HL-60 (cell line): ENCODE results near the gene ANKRD11.

Source experiments
- GABPA ChIP-seq: IDR thresholded peaks from 2 replicates; pipeline ENCODE4 v1.6.1; 2012; ENCODE audit warnings: low read depth
- POLR2AphosphoS5 ChIP-seq: IDR thresholded peaks from 2 replicates; pipeline ENCODE4 v1.6.1; 2012; ENCODE audit warnings: low read depth
- TF ChIP-seq, protein P1 (sequence below): IDR thresholded peaks from one replicate; pipeline ENCODE4 v1.5.1; 2011; ENCODE audit warnings: low read length, control low read depth, inconsistent platforms; ENCODE audit not compliant: insufficient read depth
- TF ChIP-seq, protein P2 (sequence below): IDR thresholded peaks from 2 replicates; pipeline ENCODE4 v1.6.1; 2012; ENCODE audit warnings: low read depth; ENCODE audit not compliant: insufficient replicate concordance

DNA sequence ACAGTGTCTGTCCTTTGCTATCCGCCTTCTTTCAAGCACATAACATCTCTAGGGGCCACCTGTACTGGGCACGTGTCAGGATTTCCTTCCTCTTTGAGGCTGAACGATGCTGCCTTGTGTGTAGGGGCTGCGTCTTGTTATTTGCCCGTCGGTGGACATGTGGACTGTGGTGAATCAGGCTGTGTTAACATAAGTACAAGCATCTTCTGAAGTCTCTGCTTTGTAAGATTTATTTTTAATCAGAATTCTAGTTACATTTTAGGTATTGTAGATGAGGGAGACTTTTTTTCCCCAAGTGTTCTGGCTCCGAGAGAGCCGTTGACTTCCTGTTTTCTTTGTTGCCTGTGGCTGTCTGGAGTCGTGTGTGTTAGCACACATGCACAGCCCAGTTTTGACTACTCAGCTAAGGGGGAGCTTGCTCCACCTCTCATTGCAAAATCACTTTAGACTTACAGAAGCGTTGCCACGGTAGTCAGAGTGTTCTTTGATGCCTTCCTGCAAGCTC, 43.9 kb upstream of the ANKRD11 start:
- peak; percentile 50; the same call in 1 of the 2 replicates for TF ChIP-seq POLR2AphosphoS5
- TF ChIP-seq, protein P1, sequence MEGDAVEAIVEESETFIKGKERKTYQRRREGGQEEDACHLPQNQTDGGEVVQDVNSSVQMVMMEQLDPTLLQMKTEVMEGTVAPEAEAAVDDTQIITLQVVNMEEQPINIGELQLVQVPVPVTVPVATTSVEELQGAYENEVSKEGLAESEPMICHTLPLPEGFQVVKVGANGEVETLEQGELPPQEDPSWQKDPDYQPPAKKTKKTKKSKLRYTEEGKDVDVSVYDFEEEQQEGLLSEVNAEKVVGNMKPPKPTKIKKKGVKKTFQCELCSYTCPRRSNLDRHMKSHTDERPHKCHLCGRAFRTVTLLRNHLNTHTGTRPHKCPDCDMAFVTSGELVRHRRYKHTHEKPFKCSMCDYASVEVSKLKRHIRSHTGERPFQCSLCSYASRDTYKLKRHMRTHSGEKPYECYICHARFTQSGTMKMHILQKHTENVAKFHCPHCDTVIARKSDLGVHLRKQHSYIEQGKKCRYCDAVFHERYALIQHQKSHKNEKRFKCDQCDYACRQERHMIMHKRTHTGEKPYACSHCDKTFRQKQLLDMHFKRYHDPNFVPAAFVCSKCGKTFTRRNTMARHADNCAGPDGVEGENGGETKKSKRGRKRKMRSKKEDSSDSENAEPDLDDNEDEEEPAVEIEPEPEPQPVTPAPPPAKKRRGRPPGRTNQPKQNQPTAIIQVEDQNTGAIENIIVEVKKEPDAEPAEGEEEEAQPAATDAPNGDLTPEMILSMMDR: no peak
- no peak for TF ChIP-seq GABPA
- TF ChIP-seq, protein P2, sequence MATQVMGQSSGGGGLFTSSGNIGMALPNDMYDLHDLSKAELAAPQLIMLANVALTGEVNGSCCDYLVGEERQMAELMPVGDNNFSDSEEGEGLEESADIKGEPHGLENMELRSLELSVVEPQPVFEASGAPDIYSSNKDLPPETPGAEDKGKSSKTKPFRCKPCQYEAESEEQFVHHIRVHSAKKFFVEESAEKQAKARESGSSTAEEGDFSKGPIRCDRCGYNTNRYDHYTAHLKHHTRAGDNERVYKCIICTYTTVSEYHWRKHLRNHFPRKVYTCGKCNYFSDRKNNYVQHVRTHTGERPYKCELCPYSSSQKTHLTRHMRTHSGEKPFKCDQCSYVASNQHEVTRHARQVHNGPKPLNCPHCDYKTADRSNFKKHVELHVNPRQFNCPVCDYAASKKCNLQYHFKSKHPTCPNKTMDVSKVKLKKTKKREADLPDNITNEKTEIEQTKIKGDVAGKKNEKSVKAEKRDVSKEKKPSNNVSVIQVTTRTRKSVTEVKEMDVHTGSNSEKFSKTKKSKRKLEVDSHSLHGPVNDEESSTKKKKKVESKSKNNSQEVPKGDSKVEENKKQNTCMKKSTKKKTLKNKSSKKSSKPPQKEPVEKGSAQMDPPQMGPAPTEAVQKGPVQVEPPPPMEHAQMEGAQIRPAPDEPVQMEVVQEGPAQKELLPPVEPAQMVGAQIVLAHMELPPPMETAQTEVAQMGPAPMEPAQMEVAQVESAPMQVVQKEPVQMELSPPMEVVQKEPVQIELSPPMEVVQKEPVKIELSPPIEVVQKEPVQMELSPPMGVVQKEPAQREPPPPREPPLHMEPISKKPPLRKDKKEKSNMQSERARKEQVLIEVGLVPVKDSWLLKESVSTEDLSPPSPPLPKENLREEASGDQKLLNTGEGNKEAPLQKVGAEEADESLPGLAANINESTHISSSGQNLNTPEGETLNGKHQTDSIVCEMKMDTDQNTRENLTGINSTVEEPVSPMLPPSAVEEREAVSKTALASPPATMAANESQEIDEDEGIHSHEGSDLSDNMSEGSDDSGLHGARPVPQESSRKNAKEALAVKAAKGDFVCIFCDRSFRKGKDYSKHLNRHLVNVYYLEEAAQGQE: no peak
